ENCODE measurements around the gene MGLL.

MGLL gene

GRCh38 chr3:127665165-127665564, 157.2 kb downstream of the MGLL start:
- no peaks in the 10 kb centered on the region for H3K9me3 ChIP-seq (replicated peaks; ENCODE audit: insufficient read depth, low read length)
- H2AFZ ChIP-seq (ENCODE audit: low read length) = no peak overlapping the region
- no peaks in the 10 kb centered on the region for H3K79me2 ChIP-seq (ENCODE audit: low read length)
- TF ChIP-seq EZH2 (optimal IDR thresholded peaks at IDR 0.05; ENCODE audit: low read depth, low read length) (no peak), EZH2phosphoT487 (IDR thresholded peaks at IDR 0.05; ENCODE audit: low read length) (no peak), CTCF (IDR thresholded peaks at IDR 0.05; ENCODE audit: low read length) (no peak)
- no peaks in the 10 kb centered on the region for H3K27me3 ChIP-seq (replicated peaks; ENCODE audit: insufficient read depth, low read length)
- no peaks in the 10 kb centered on the region for H4K20me1 ChIP-seq (ENCODE audit: insufficient read depth, low read length)
- no peaks in the 10 kb centered on the region for H3K9me2 ChIP-seq (replicated peaks; ENCODE audit: insufficient read depth, low read length)
- H3K4me1 ChIP-seq (ENCODE audit: low read length) = no peaks in the 10 kb centered on the region
- H3K9ac ChIP-seq (ENCODE audit: low read length) = no peak overlapping the region
- no peak overlapping the region for H3K4me3 ChIP-seq (ENCODE audit: low read length)
- H3K36me3 ChIP-seq (replicated peaks; ENCODE audit: insufficient read depth, low read length) = no peaks in the 10 kb centered on the region
- H3F3A ChIP-seq (ENCODE audit: insufficient read depth, low read length) = no peaks in the 10 kb centered on the region
- no peak for DNase-seq
- no peak overlapping the region for H3K4me2 ChIP-seq (ENCODE audit: low read depth, low read length)
- H3K27ac ChIP-seq (ENCODE audit: low read length) = no peak overlapping the region

GRCh38 chr3:127663151-127663550, 159.2 kb downstream of the MGLL start:
- no peaks in the 10 kb centered on the region for H3K9me2 ChIP-seq (replicated peaks; ENCODE audit: insufficient read depth, low read length)
- no peaks in the 10 kb centered on the region for H3F3A ChIP-seq (ENCODE audit: insufficient read depth, low read length)
- H3K27ac ChIP-seq (ENCODE audit: low read length) = no peak overlapping the region
- no peaks in the 10 kb centered on the region for H4K20me1 ChIP-seq (ENCODE audit: insufficient read depth, low read length)
- H3K4me2 ChIP-seq (ENCODE audit: low read depth, low read length) = no peak overlapping the region
- TF ChIP-seq EZH2 (optimal IDR thresholded peaks at IDR 0.05; ENCODE audit: low read depth, low read length) = no peak
- no peak for TF ChIP-seq CTCF (IDR thresholded peaks at IDR 0.05; ENCODE audit: low read length)
- TF ChIP-seq EZH2phosphoT487 (IDR thresholded peaks at IDR 0.05; ENCODE audit: low read length) = no peak
- no peaks in the 10 kb centered on the region for H3K79me2 ChIP-seq (ENCODE audit: low read length)
- H3K9ac ChIP-seq (ENCODE audit: low read length) = no peak overlapping the region
- H3K27me3 ChIP-seq (replicated peaks; ENCODE audit: insufficient read depth, low read length) = no peaks in the 10 kb centered on the region
- DNase-seq = no peak
- H3K4me1 ChIP-seq (ENCODE audit: low read length) = no peaks in the 10 kb centered on the region
- no peak overlapping the region for H3K4me3 ChIP-seq (ENCODE audit: low read length)
- H3K36me3 ChIP-seq (replicated peaks; ENCODE audit: insufficient read depth, low read length) = no peaks in the 10 kb centered on the region
- no peaks in the 10 kb centered on the region for H3K9me3 ChIP-seq (replicated peaks; ENCODE audit: insufficient read depth, low read length)
- no peak overlapping the region for H2AFZ ChIP-seq (ENCODE audit: low read length)

- Histone ChIP-seq H3F3A (ENCODE audit: insufficient read depth, low read length) (no peaks in the 10 kb centered on the region), H3K9me3 (replicated peaks; ENCODE audit: insufficient read depth, low read length) (no peaks in the 10 kb centered on the region), H3K27me3 (replicated peaks; ENCODE audit: insufficient read depth, low read length) (no peaks in the 10 kb centered on the region), H3K4me2 (ENCODE audit: low read depth, low read length) (no peak overlapping the region), H2AFZ (ENCODE audit: low read length) (no peak overlapping the region), H3K79me2 (ENCODE audit: low read length) (no peaks in the 10 kb centered on the region), H3K4me3 (ENCODE audit: low read length) (no peak overlapping the region), H3K27ac (ENCODE audit: low read length) (no peak overlapping the region), H3K9me2 (replicated peaks; ENCODE audit: insufficient read depth, low read length) (no peaks in the 10 kb centered on the region), H3K36me3 (replicated peaks; ENCODE audit: insufficient read depth, low read length) (no peaks in the 10 kb centered on the region), H3K9ac (ENCODE audit: low read length) (no peak overlapping the region), H3K4me1 (ENCODE audit: low read length) (no peaks in the 10 kb centered on the region), H4K20me1 (ENCODE audit: insufficient read depth, low read length) (no peaks in the 10 kb centered on the region)
- TF ChIP-seq EZH2 (optimal IDR thresholded peaks at IDR 0.05; ENCODE audit: low read depth, low read length) (no peak), CTCF (IDR thresholded peaks at IDR 0.05; ENCODE audit: low read length) (no peak), EZH2phosphoT487 (IDR thresholded peaks at IDR 0.05; ENCODE audit: low read length) (no peak)
- no peak for DNase-seq
Measured at GRCh38 chr3:127662001-127662469, 160.3 kb downstream of the MGLL start.

Measured in MM.1S (cell line).